Skeletal muscle cell (primary cell): ENCODE results near the gene TAC4.

Source experiments
- DNase-seq: peaks from one replicate; pipeline ENCODE4 v3.0.0-alpha.2; 2010; ENCODE audit warnings: low read depth
- H3K4me3 ChIP-seq: 2 replicates; pipeline ENCODE4 v1.5.1; 2011; ENCODE audit warnings: low read depth, mild to moderate bottlenecking, control low read depth, low read length, moderate library complexity

Gene TAC4

GRCh38 chr17:49821466-49821865 lies 26.4 kb downstream of the TAC4 start:
- no peak for DNase-seq
- no peak overlapping the region for H3K4me3 ChIP-seq

GRCh38 chr17:49820773-49821172 lies 27.1 kb downstream of the TAC4 start:
- no peak overlapping the region for H3K4me3 ChIP-seq

GRCh38 chr17:49819651-49820050 lies 28.2 kb downstream of the TAC4 start:
- DNase-seq, result no peak
- H3K4me3 ChIP-seq, result no peak overlapping the region

More at GRCh38 chr17:49820773-49821172, 27.1 kb downstream of the TAC4 start:
- DNase-seq, result no peak

DNA sequence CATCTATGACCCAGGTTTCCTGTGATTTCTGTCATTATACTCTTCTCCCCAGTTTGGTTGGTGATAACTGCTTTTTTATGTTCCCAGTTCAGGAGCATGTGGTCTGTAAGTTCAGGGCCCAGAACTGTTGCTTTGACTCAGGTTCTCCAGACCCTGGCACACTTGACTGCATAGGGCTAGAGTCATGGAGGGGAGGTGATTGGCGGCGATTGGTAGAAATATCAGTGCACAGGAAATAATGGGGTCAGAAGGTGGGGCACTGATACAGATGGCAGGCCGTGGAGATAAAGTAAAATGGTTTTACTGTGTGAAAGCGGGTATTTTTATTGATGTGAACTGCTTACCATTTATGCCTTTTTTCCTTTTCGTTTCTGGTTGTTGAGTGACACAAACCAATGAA lies 28.7 kb downstream of the TAC4 start:
- no peak for DNase-seq
- H3K4me3 ChIP-seq, result no peak overlapping the region

GRCh38 chr17:49817993-49818392 lies 29.9 kb downstream of the TAC4 start:
- H3K4me3 ChIP-seq, result no peak overlapping the region

GRCh38 chr17:49815761-49816281 lies 32.0 kb downstream of the TAC4 start:
- H3K4me3 ChIP-seq, result no peak overlapping the region
- no peak for DNase-seq

More at GRCh38 chr17:49817993-49818392, 29.9 kb downstream of the TAC4 start:
- DNase-seq, result no peak

DNA sequence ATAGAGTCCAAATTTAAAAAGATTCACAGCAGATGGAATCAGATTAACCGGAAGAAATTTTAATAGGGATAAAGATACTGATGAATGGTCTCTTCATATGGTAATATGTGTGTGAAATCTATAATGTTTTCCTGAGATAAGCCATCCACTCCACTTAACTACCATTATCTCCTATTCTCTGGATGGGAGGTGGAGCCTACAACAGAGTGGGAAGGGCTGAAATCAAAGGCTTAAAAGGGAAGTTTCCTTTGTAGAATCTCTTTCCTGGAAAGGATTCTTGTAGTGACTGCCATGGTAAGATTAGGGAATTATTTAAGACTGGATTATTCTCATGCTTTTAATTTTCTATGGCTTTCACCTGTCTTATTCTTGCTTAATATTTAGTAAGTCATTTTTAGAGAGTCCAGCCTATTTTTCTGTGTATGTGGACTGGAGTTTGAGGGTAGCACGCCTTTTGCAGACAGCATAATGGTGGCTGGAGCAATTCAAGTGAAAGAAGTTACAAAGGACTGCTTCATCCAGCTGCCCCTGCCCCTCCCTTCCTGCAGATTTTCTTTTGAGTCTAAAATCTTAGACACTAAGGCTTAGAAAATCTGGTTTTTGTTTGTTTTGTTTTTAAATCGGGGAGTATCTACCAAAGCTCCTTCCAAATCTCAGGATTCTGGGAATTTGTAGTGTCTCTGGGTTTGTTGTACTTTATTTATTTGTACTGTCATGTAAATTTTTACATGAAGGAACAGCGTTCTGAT lies 32.9 kb downstream of the TAC4 start:
- no peak overlapping the region for H3K4me3 ChIP-seq
- no peak for DNase-seq

DNA sequence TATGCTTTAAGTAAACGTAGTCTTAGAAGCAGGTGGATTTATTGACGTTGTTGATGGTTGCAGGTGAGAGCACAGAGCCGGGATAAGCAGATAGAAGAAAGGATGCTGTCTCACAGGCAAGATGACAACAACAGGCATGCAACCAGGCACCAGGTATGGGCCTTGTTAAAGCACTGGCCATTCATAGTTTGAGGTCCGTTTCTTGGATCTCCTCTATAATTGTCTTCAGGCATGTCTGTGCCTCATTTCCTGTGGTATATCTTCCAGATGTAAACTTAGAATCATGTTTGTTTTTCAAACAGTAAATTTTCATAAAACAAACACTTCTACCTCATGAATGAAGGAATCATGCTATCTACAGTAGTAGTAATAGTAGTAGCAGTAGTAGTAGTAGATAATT lies 38.8 kb downstream of the TAC4 start:
- no peak for DNase-seq
- H3K4me3 ChIP-seq, result no peak overlapping the region

DNA sequence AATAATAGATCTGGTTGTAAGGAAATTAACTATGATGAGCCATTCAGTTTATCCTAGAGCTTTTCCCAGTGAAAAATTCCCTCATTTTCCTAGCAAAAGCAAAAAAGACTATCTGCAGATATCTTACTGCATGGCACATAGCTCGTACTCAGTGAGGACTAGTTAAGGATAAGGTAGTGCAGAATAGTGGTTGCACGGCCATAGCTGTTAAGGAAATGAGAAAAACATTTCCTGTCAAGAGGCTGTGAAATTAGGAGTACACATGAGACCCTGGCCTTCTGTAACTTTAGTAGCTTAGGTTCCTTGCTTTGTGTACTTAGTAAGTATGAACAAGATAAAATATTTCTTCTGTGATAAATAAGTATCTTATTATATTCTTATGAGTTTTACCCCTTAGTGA lies 49.1 kb downstream of the TAC4 start:
- DNase-seq, result no peak
- H3K4me3 ChIP-seq, result no peak overlapping the region

DNA sequence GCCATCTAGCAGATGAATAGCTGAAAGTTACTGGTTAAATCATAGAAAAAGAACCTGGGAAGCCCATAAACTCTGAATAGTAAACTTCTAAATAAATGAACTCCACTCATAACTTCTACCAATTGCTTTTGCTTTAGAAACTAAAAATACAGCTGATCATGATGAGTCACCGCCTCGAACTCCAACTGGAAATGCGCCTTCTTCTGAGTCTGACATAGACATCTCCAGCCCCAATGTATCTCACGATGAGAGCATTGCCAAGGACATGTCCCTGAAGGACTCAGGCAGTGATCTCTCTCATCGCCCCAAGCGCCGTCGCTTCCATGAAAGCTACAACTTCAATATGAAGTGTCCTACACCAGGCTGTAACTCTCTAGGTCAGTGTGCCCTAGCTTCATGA lies 49.7 kb downstream of the TAC4 start:
- H3K4me3 ChIP-seq, result no peak overlapping the region
- DNase-seq, result no peak

DNA sequence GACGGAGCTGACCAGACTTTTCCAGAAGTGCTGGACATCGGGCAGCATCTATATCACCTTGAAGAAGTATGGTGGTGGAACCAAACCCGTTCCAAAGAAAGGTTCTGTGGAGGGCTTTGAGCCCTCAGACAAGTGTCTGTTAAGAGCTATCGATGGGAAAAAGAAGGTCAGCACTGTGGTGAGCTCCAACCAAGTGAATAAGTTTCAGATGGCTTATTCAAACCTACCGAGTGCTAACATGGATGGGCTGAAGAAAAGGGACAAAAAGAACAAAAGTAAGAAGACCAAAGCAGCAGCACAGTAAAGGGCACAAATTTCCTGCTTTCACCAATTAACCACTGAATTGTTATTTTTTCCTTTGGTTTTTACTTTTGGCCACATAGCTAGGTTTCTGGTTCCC lies 52.5 kb downstream of the TAC4 start:
- no peak overlapping the region for H3K4me3 ChIP-seq
- no peak for DNase-seq

DNA sequence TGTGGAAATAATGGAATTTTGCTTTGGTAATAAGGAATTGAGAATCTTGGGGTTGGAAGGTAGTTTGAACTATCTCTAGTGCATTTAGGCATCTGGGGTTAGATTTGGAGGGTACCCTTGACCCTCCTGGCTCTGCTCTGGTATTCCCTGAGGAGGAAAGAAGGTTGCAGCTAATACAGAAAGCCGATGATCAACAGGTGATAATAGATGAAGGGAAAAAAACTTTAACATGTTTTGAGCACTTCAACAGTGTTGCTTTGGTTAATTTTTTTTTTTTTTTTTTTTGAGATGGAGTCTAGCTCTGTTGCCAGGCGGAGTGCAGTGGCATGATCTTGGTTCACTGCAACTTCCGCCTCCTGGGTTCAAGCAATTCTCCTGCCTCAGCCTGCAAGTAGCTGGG lies 54.6 kb downstream of the TAC4 start:
- no peak for DNase-seq
- no peak overlapping the region for H3K4me3 ChIP-seq

GRCh38 chr17:49789243-49789578 lies 58.7 kb downstream of the TAC4 start:
- H3K4me3 ChIP-seq, result peak overlapping the region; percentile 55

DNA sequence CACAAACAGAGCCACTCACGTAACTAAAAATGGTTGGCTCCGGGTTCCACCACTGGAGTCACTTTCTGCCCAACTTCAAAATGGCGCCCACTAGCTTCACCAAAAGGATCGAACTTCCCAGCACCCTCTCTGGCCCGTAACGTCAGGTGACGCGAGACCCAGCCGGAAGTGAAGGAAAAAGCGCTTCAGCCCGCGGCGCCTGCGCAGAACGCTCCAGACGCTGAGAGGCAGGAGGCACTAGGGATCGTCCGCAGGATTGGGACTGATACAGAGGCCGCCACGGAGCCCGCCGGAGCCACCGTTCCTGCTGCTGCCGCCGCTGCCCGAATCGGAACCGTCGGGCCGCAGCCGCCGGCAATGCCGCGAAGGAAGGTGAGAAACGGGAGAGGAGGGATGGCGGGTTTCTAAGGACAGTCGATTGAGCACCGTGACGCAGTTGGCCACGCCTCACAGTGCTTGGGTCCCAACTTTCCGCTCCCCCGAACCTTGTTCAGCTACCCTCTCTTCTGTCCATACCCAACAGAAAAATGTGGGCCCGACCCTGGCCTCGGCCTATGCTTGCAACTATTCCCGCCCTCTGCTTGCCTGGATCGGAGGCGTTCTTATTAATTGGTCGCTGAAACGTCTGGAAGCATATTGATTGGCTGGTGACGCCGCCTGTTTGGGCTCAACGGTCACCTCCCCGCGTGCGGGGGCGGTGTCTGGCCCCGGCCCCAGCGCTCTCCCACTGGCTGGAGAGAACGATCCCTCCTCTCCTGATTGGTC lies 59.2 kb downstream of the TAC4 start, which contains the start of gene KAT7:
Gene KAT7, plus strand, starts transcription at position 204 of the 765 bp plus-strand sequence. Its CDS starts 154 bp downstream, at position 358.
- DNase-seq, result peak; percentile 97
- peak within 1 kb of the TSS; percentile 100 for H3K4me3 ChIP-seq

More at GRCh38 chr17:49789243-49789578, 58.7 kb downstream of the TAC4 start:
- no peak for DNase-seq
